Sigmoid colon (tissue), 7 donors: ENCODE measurements around the gene CDIPT. TPM values are rescaled to one million over a fixed set of nuclear protein-coding genes. Genes with fewer than 3 reads are reported as not detected.

Source experiments
- DNase-seq: peaks from one replicate; pipeline ENCODE4 v3.0.0-alpha.2; 2019
- H3K27ac ChIP-seq, 4 donors: fragments of 200-600 bp; sonication (generic); one replicate each; pipeline ENCODE4 v1.5.1; 2016 to 2019; ENCODE audit warnings: mild to moderate bottlenecking in 1 of 4
- H3K27me3 ChIP-seq, 3 donors: fragments of 200-600 bp; sonication (generic); one replicate each; pipeline ENCODE4 v1.5.1; 2019; ENCODE audit warnings: mild to moderate bottlenecking in 1 of 3
- H3K36me3 ChIP-seq, 4 donors: fragments of 200-600 bp; sonication (generic); one replicate each; pipeline ENCODE4 v1.5.1; 2016 to 2019
- H3K4me1 ChIP-seq, 4 donors: fragments of 200-600 bp; sonication (generic); one replicate each; pipeline ENCODE4 v1.5.1; 2017 to 2019
- H3K4me3 ChIP-seq, 4 donors: fragments of 200-600 bp; sonication (generic); one replicate each; pipeline ENCODE4 v1.5.1; 2017 to 2019; ENCODE audit warnings: mild to moderate bottlenecking in 2 of 4, moderate library complexity in 1 of 4
- H3K9me3 ChIP-seq, 4 donors: fragments of 200-600 bp in 3 of 4; sonication (generic) in 3 of 4; one replicate each; pipeline versions ENCODE4 v1.5.1 to v1.6.1; 2013 to 2019
- CTCF ChIP-seq, 4 experiments: fragments of 450-650 bp in 3 of 4; fragments of 200-600 bp in 1 of 4; IDR thresholded peaks; one replicate each; pipeline ENCODE4 v1.5.1; 2016 to 2019; ENCODE audit warnings: antibody characterized with exemption in 4 of 4, mild to moderate bottlenecking in 3 of 4, moderate library complexity in 2 of 4
- EP300 ChIP-seq, 4 donors: sonication (generic); formaldehyde crosslinking; IDR thresholded peaks; one replicate each; pipeline ENCODE4 v1.6.1; 2017; ENCODE audit warnings: antibody characterized with exemption in 4 of 4
- POLR2A ChIP-seq, 2 donors: fragments of 450-650 bp; IDR thresholded peaks; one replicate each; pipeline ENCODE4 v1.6.1; 2016; ENCODE audit warnings: antibody characterized with exemption in 2 of 2, mild to moderate bottlenecking in 2 of 2, moderate library complexity in 2 of 2
- POLR2AphosphoS5 ChIP-seq, 4 donors: sonication (generic); formaldehyde crosslinking; IDR thresholded peaks; one replicate each; pipeline ENCODE4 v1.6.1; 2017; ENCODE audit warnings: antibody characterized with exemption in 4 of 4
- WGBS, 2 donors: extraction: QIAGEN DNeasy Blood & Tissue Kit; methylation state at CpG; one replicate each; pipeline ENCODE4 v1.1.7; 2013; 5-methylcytosine and 5-hydroxymethylcytosine counted together
- intact Hi-C: fragments of 100-400 bp; cut with DNase I; formaldehyde crosslinking; loops from one replicate; pipeline ENCODE4 v1.15.1; 2023
- polyA plus RNA-seq, 3 donors: library from polyadenylated mRNA; stranded (reverse); fragments of 200-250 nt; gene quantifications; one replicate each; pipeline ENCODE4 v1.2.3, GENCODE V29; 2013
- total RNA-seq, 4 donors: library from RNA; depleted of rRNA; stranded (reverse); fragments of >200 nt; gene quantifications; one replicate each; pipeline ENCODE4 v1.1.0, GENCODE V29; 2016
- donor health status: healthy with polysubstance abuse.
- donor health status: Bipolar disorder and iron deficiency.
- donor health status: healthy.

CDIPT gene
- total and polyA plus RNA-seq, 7 donors, result 39.8 to 120 (median 107) TPM

GRCh38 chr16:29857133-29857760, 5.8 kb downstream of the CDIPT start:
- H3K4me3 ChIP-seq, result no peak overlapping the region
- H3K9me3 ChIP-seq, result no peaks in the 10 kb centered on the region
- peaks cover 7 to 34% (median 24%) of the 10 kb centered on the region in 4 donors for H3K36me3 ChIP-seq
- H3K27me3 ChIP-seq, result no peaks in the 10 kb centered on the region
- H3K4me1 ChIP-seq, result peaks cover 0 to 37% (median 22%) of the 10 kb centered on the region in 4 donors
- 85 to 86% methylated on average over 7 of the region's 7 CpGs for WGBS, 2 donors
- DNase-seq, result no peak
- peak overlapping the region in 2 of 4 donors; percentile 62 to 63 for H3K27ac ChIP-seq
- intact Hi-C loops, result loop anchor here (5.0 kb wide), 1 partner anchor 165 kb away; the partner anchor contains the start of gene C16orf92
- TF ChIP-seq POLR2AphosphoS5 (IDR thresholded peaks at IDR 0.05), result no peak
- TF ChIP-seq CTCF (IDR thresholded peaks at IDR 0.05), result no peak
- no peak for TF ChIP-seq EP300 (IDR thresholded peaks at IDR 0.05)
- TF ChIP-seq POLR2A (IDR thresholded peaks at IDR 0.05), result no peak

GRCh38 chr16:29854520-29855100, 8.4 kb downstream of the CDIPT start:
- Histone ChIP-seq H3K27me3 (no peaks in the 10 kb centered on the region), H3K27ac (no peak overlapping the region), H3K4me1 (peaks cover 0 to 24% (median 7%) of the 10 kb centered on the region in 4 donors), H3K9me3 (no peaks in the 10 kb centered on the region), H3K4me3 (no peak overlapping the region), H3K36me3 (peaks cover 7 to 15% (median 9%) of the 10 kb centered on the region in 4 donors)
- 88 to 90% methylated on average over 5 of the region's 5 CpGs for WGBS, 2 donors
- intact Hi-C loops, result loop anchor here (5.0 kb wide), 1 partner anchor 168 kb away; the partner anchor contains the start of gene C16orf92
- no peak for DNase-seq
- TF ChIP-seq EP300 (IDR thresholded peaks at IDR 0.05) (no peak), POLR2AphosphoS5 (IDR thresholded peaks at IDR 0.05) (no peak), CTCF (IDR thresholded peaks at IDR 0.05) (no peak), POLR2A (IDR thresholded peaks at IDR 0.05) (no peak)

DNA sequence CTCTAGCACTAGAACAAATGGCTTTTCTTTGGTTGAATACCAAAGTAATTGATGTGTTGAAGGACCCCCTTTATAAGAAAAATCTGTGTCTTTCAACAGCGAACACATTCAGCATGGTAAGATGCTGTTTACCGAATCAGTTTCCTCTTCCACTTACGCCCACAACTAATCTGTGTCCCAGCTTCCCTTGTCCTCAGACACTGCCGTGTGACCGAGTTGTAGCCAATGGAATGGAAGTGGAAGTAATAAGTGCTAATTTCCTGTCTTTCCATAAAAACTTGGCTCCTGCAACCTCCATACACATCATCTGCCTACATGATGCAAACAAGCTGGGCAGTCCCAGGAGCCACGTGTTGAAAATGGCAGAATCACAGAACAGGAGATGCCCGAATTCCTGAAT, 10.4 kb downstream of the CDIPT start:
- 54 to 66% methylated on average over 7 of the region's 7 CpGs for WGBS, 2 donors
- H3K9me3 ChIP-seq, result no peaks in the 10 kb centered on the region
- H3K27me3 ChIP-seq, result no peaks in the 10 kb centered on the region
- H3K27ac ChIP-seq, result peak overlapping the region; percentile 15 to 47 (median 26)
- peaks cover 2 to 8% (median 3%) of the 10 kb centered on the region in 4 donors for H3K36me3 ChIP-seq
- H3K4me1 ChIP-seq, result peaks cover 0 to 30% (median 8%) of the 10 kb centered on the region in 4 donors
- intact Hi-C loops, result no loop called here
- no peak overlapping the region for H3K4me3 ChIP-seq
- DNase-seq, result peak; percentile 76
- TF ChIP-seq EP300 (IDR thresholded peaks at IDR 0.05), result no peak
- TF ChIP-seq POLR2AphosphoS5 (IDR thresholded peaks at IDR 0.05), result peak in 3 of 4 donors; percentile 51 to 59 (median 57)
- TF ChIP-seq CTCF (IDR thresholded peaks at IDR 0.05), result no peak

GRCh38 chr16:29850998-29851397, 12.0 kb downstream of the CDIPT start:
- WGBS, 2 donors, result 83 to 89% methylated on average over 3 of the region's 3 CpGs
- no peak for TF ChIP-seq POLR2A (IDR thresholded peaks at IDR 0.05)
- TF ChIP-seq POLR2AphosphoS5 (IDR thresholded peaks at IDR 0.05), result no peak
- TF ChIP-seq CTCF (IDR thresholded peaks at IDR 0.05), result no peak
- TF ChIP-seq EP300 (IDR thresholded peaks at IDR 0.05), result no peak
- Histone ChIP-seq H3K4me1 (peaks cover 0 to 16% (median 1%) of the 10 kb centered on the region in 4 donors), H3K4me3 (no peak overlapping the region), H3K9me3 (no peaks in the 10 kb centered on the region), H3K36me3 (peaks cover 6 to 24% (median 19%) of the 10 kb centered on the region in 4 donors), H3K27ac (no peak overlapping the region), H3K27me3 (no peaks in the 10 kb centered on the region)
- intact Hi-C loops, result no loop called here
- DNase-seq, result no peak
